GM12892 (cell line): ENCODE measurements around the gene EPHX1.
A peak's percentile ranks its signal among the peaks of the same experiment; 100 is the strongest.

ENCODE experiments used
- DNase-seq: peaks from one replicate; pipeline ENCODE4 v3.0.0; 2011; ENCODE audit not compliant: insufficient read length
- FAIRE-seq: peaks from 2 replicates; lab custom pipeline; 2011; peaks lifted over from hg19 to GRCh38; lab: Jason Lieb, UNC
- POLR2A ChIP-seq: IDR thresholded peaks from 2 replicates; pipeline ENCODE4 v1.6.1; 2011; ENCODE audit warnings: low read depth, low read length, control low read depth
- POLR2AphosphoS5 ChIP-seq: IDR thresholded peaks from 2 replicates; pipeline ENCODE4 v1.6.1; 2011; ENCODE audit warnings: low read depth, low read length, control low read depth
- TAF1 ChIP-seq: IDR thresholded peaks from 2 replicates; pipeline ENCODE4 v1.6.1; 2011; ENCODE audit warnings: low read depth, mild to moderate bottlenecking, control low read depth, low read length, borderline replicate concordance

EPHX1 gene

GRCh38 chr1:225865514-225865913 is 55.6 kb downstream of the EPHX1 start:
- FAIRE-seq (no peak), DNase-seq (no peak)
- TF ChIP-seq POLR2AphosphoS5 (no peak), TAF1 (no peak), POLR2A (no peak)

GRCh38 chr1:225866061-225866837 is 56.3 kb downstream of the EPHX1 start:
- TF ChIP-seq POLR2AphosphoS5: no peak
- no peak for TF ChIP-seq TAF1
- TF ChIP-seq POLR2A: no peak
- DNase-seq (no peak), FAIRE-seq (no peak)

- TF ChIP-seq POLR2A: no peak
- no peak for TF ChIP-seq POLR2AphosphoS5
- no peak for TF ChIP-seq TAF1
- DNase-seq (no peak), FAIRE-seq (no peak)
Observed at GRCh38 chr1:225866981-225867380, 57.1 kb downstream of the EPHX1 start.

- TF ChIP-seq POLR2AphosphoS5 (no peak), TAF1 (no peak), POLR2A (no peak)
- FAIRE-seq (no peak), DNase-seq (no peak)
Observed at GRCh38 chr1:225868631-225869330, 58.9 kb downstream of the EPHX1 start.

- DNase-seq: no peak
- FAIRE-seq: no peak
- TF ChIP-seq POLR2A (no peak), POLR2AphosphoS5 (no peak), TAF1 (no peak)
Observed at GRCh38 chr1:225870911-225871310, 61.0 kb downstream of the EPHX1 start.

- TF ChIP-seq POLR2AphosphoS5: no peak
- TF ChIP-seq POLR2A: no peak
- no peak for TF ChIP-seq TAF1
- no peak for DNase-seq
- no peak for FAIRE-seq
Observed at GRCh38 chr1:225871359-225872074, 61.6 kb downstream of the EPHX1 start.

GRCh38 chr1:225872075-225872430 is 62.1 kb downstream of the EPHX1 start:
- FAIRE-seq: no peak
- no peak for TF ChIP-seq POLR2AphosphoS5
- TF ChIP-seq POLR2A: no peak
- TF ChIP-seq TAF1: no peak
- DNase-seq: no peak

- FAIRE-seq (no peak), DNase-seq (no peak)
- no peak for TF ChIP-seq POLR2AphosphoS5
- no peak for TF ChIP-seq TAF1
- no peak for TF ChIP-seq POLR2A
Observed at GRCh38 chr1:225873281-225873850, 63.4 kb downstream of the EPHX1 start.

GRCh38 chr1:225874431-225874830 is 64.5 kb downstream of the EPHX1 start:
- no peak for DNase-seq
- TF ChIP-seq TAF1 (no peak), POLR2AphosphoS5 (no peak), POLR2A (no peak)
- FAIRE-seq: no peak

- DNase-seq (no peak), FAIRE-seq (peak; percentile 17)
- TF ChIP-seq TAF1 (no peak), POLR2A (no peak), POLR2AphosphoS5 (no peak)
Observed at GRCh38 chr1:225875044-225875815, 65.3 kb downstream of the EPHX1 start.

GRCh38 chr1:225876900-225877510 is 67.1 kb downstream of the EPHX1 start:
- TF ChIP-seq TAF1 (no peak), POLR2AphosphoS5 (no peak), POLR2A (no peak)
- no peak for FAIRE-seq
- DNase-seq: no peak

- DNase-seq (no peak), FAIRE-seq (no peak)
- no peak for TF ChIP-seq POLR2AphosphoS5
- TF ChIP-seq POLR2A: no peak
- TF ChIP-seq TAF1: no peak
Observed at GRCh38 chr1:225877580-225877979, 67.7 kb downstream of the EPHX1 start.
